A673 (cell line): Measurements from ENCODE around the gene RPS6KA2.

Source experiments
- CTCF ChIP-seq: fragments of 300-800, 200-600 bp; sonication (generic); conservative IDR thresholded peaks from 2 replicates; pipeline ENCODE4 v1.5.1; 2017; ENCODE audit warnings: low read depth, mild to moderate bottlenecking, antibody characterized with exemption, low read length, moderate library complexity, mixed read lengths
- EZH2 ChIP-seq: fragments of 200-600 bp; sonication (generic); IDR thresholded peaks from 2 replicates; pipeline ENCODE4 v1.6.1; 2017; ENCODE audit warnings: borderline replicate concordance, low read depth, mild to moderate bottlenecking, mixed read lengths, antibody characterized with exemption, low read length; ENCODE audit not compliant: poor library complexity, severe bottlenecking

- TF ChIP-seq CTCF (no peak), EZH2 (no peak)
Observed at GRCh38 chr6:166654573-166654972, 27.5 kb upstream of the RPS6KA2 start.
